Spleen (tissue), 11 donors: ENCODE results near the gene GATA3. TPM values are rescaled to one million over a fixed set of nuclear protein-coding genes. Genes with fewer than 3 reads are reported as not detected.

ENCODE experiments used
- DNase-seq: peaks from one replicate; pipeline ENCODE4 v3.0.0-alpha.2; 2020
- H3K27ac ChIP-seq, 8 donors: fragments of 200-600 bp; sonication (generic) in 7 of 8; 1 replicate in 4 of 8; 2 replicates in 4 of 8; pipeline versions ENCODE4 v1.5.0 to v1.8.0; 2016 to 2021; ENCODE audit warnings: inconsistent platforms in 4 of 8, mild to moderate bottlenecking in 4 of 8, moderate library complexity in 1 of 8
- H3K27me3 ChIP-seq, 7 donors: fragments of 200-600 bp; sonication (generic) in 6 of 7; replicated peaks in 1 of 7; 1 replicate in 4 of 7; 2 replicates in 3 of 7; pipeline versions ENCODE4 v1.5.0 to v1.8.0; 2016 to 2021; ENCODE audit warnings: inconsistent platforms in 3 of 7, mild to moderate bottlenecking in 1 of 7
- H3K36me3 ChIP-seq, 6 donors: fragments of 200-600 bp; sonication (generic) in 5 of 6; 1 replicate in 4 of 6; 2 replicates in 2 of 6; pipeline versions ENCODE4 v1.5.0 to v1.8.0; 2016 to 2021; ENCODE audit warnings: inconsistent platforms in 2 of 6
- H3K4me1 ChIP-seq, 6 donors: fragments of 200-600 bp; sonication (generic) in 5 of 6; 1 replicate in 3 of 6; 2 replicates in 3 of 6; pipeline versions ENCODE4 v1.5.0 to v1.8.0; 2016 to 2021; ENCODE audit warnings: inconsistent platforms in 3 of 6
- H3K4me3 ChIP-seq, 8 donors: fragments of 200-600 bp; sonication (generic) in 7 of 8; 1 replicate in 4 of 8; 2 replicates in 4 of 8; pipeline versions ENCODE4 v1.5.0 to v1.8.0; 2016 to 2021; ENCODE audit warnings: inconsistent platforms in 4 of 8, mild to moderate bottlenecking in 4 of 8, moderate library complexity in 2 of 8
- H3K9me3 ChIP-seq, 8 donors: fragments of 200-600 bp; sonication (generic) in 7 of 8; 1 replicate in 4 of 8; 2 replicates in 4 of 8; pipeline versions ENCODE4 v1.5.0 to v1.8.0; 2016 to 2021; ENCODE audit warnings: inconsistent platforms in 4 of 8
- CTCF ChIP-seq, 11 experiments: fragments of 200-600 bp in 7 of 11; fragments of 450-650 bp in 4 of 11; sonication (generic) in 4 of 11; IDR thresholded peaks in 8 of 11; conservative IDR thresholded peaks in 3 of 11; 1 replicate in 7 of 11; 2 replicates in 4 of 11; pipeline versions ENCODE4 v1.4.0 to v1.8.0; 2016 to 2021; ENCODE audit warnings: antibody characterized with exemption in 11 of 11, inconsistent platforms in 4 of 11, mild to moderate bottlenecking in 1 of 11
- POLR2A ChIP-seq, 3 donors: fragments of 450-650 bp; IDR thresholded peaks; one replicate each; pipeline ENCODE4 v1.5.1; 2017; ENCODE audit warnings: antibody characterized with exemption in 3 of 3, mild to moderate bottlenecking in 1 of 3
- POLR2AphosphoS5 ChIP-seq, 3 donors: sonication (generic); formaldehyde crosslinking; IDR thresholded peaks; one replicate each; pipeline ENCODE4 v1.5.1; 2017; ENCODE audit warnings: antibody characterized with exemption in 3 of 3
- WGBS, 5 donors: extraction: QIAGEN DNeasy Blood & Tissue Kit in 3 of 5; methylation state at CpG; one replicate each; pipeline versions ENCODE4 v1.1.5 to v1.1.7; 2013 to 2018; 5-methylcytosine and 5-hydroxymethylcytosine counted together
- intact Hi-C: fragments of 100-400 bp; cut with DNase I; formaldehyde crosslinking; loops from one replicate; pipeline ENCODE4 v1.15.0; 2023; ENCODE audit warnings: low total_unique reads
- polyA plus RNA-seq, 3 donors: library from polyadenylated mRNA; stranded (reverse); fragments of 200-250 nt; gene quantifications; one replicate each; pipeline ENCODE4 v1.2.1, GENCODE V29; 2013
- total RNA-seq, 7 donors: library from RNA; depleted of rRNA in 3 of 7; stranded (reverse); fragments of >200 nt in 3 of 7; fragmentation: NEBNext Ultra II Directional in 4 of 7; extraction: Animal tissue kit (Norgen Biotek cat#: 25700) in 4 of 7; gene quantifications; one replicate each; pipeline versions ENCODE4 v1.1.0 to v1.2.1, GENCODE V29; 2016 to 2021
- donor health status: healthy with polysubstance abuse.
- donor health status: DM: no; HTN: no; CAD: no; lungs with moderate emphysema.
- donor health status: DM: no; HTN: no; CAD: no.
- donor health status: Bipolar disorder and iron deficiency.
- donor health status: healthy.
- donor health status: DM: no; HTN: no; CAD: no.
- donor health status: DM: yes; HTN: yes; CAD: no.

Gene GATA3
- total and polyA plus RNA-seq, 10 donors, result 2.2 to 15.4 (median 6.0) TPM

GRCh38 chr10:8045726-8046494, 8.6 kb upstream of the GATA3 start:
- Histone ChIP-seq H3K9me3 (no peaks in the 10 kb centered on the region), H3K4me1 (peaks cover 30 to 88% (median 68%) of the 10 kb centered on the region in 6 donors), H3K27me3 (peaks cover 19 to 100% (median 100%) of the 10 kb centered on the region in 7 donors), H3K4me3 (peak overlapping the region in 1 of 8 donors; percentile 49), H3K36me3 (no peaks in the 10 kb centered on the region), H3K27ac (no peak overlapping the region)
- no peak for TF ChIP-seq CTCF (IDR thresholded peaks at IDR 0.05 in 8 of 11, conservative IDR thresholded peaks at IDR 0.05 in 3 of 11)
- TF ChIP-seq POLR2AphosphoS5 (IDR thresholded peaks at IDR 0.05), result no peak
- no peak for TF ChIP-seq POLR2A (IDR thresholded peaks at IDR 0.05)
- no peak for DNase-seq
- intact Hi-C loops, result no loop called here
- WGBS, 5 donors, result 6 to 12% (median 7%) methylated on average over 17 of the region's 17 CpGs

- 6 to 14% (median 11%) methylated on average over 24 to 30 of the region's 30 CpGs for WGBS, 5 donors
- Histone ChIP-seq H3K27me3 (peaks cover 20 to 100% (median 100%) of the 10 kb centered on the region in 7 donors), H3K9me3 (no peaks in the 10 kb centered on the region), H3K36me3 (no peaks in the 10 kb centered on the region), H3K4me3 (no peak overlapping the region), H3K4me1 (peaks cover 40 to 96% (median 79%) of the 10 kb centered on the region in 6 donors), H3K27ac (no peak overlapping the region)
- no peak for DNase-seq
- intact Hi-C loops, result no loop called here
- no peak for TF ChIP-seq POLR2A (IDR thresholded peaks at IDR 0.05)
- TF ChIP-seq CTCF (IDR thresholded peaks at IDR 0.05 in 8 of 11, conservative IDR thresholded peaks at IDR 0.05 in 3 of 11), result no peak
- TF ChIP-seq POLR2AphosphoS5 (IDR thresholded peaks at IDR 0.05), result no peak
Observed at GRCh38 chr10:8047452-8048280, 6.8 kb upstream of the GATA3 start.

GRCh38 chr10:8048281-8049008, 6.0 kb upstream of the GATA3 start:
- Histone ChIP-seq H3K4me3 (peak overlapping the region in 1 of 8 donors; percentile 24), H3K27me3 (peaks cover 18 to 100% (median 100%) of the 10 kb centered on the region in 7 donors), H3K4me1 (peaks cover 43 to 96% (median 79%) of the 10 kb centered on the region in 6 donors), H3K27ac (no peak overlapping the region), H3K9me3 (no peaks in the 10 kb centered on the region), H3K36me3 (no peaks in the 10 kb centered on the region)
- WGBS, 5 donors, result 4 to 9% (median 6%) methylated on average over 27 to 29 of the region's 29 CpGs
- intact Hi-C loops, result no loop called here
- TF ChIP-seq POLR2AphosphoS5 (IDR thresholded peaks at IDR 0.05) (no peak), CTCF (IDR thresholded peaks at IDR 0.05 in 8 of 11, conservative IDR thresholded peaks at IDR 0.05 in 3 of 11) (no peak), POLR2A (IDR thresholded peaks at IDR 0.05) (no peak)
- no peak for DNase-seq
